HG03280 (cell line): ENCODE data around the gene RPL36.
"Not testable (repeated sequence)": the region's sequence is repeated elsewhere in the genome, so short reads cannot be mapped to it uniquely, and the experiment has no call there.

Source experiments
- ATAC-seq: cut with Tn5 transposase; IDR thresholded peaks from one replicate; pipeline ENCODE4 v1.9.1; 2021; ENCODE audit warnings: mild to moderate bottlenecking, moderate library complexity; ENCODE audit not compliant: unreplicated experiment

The RPL36 gene

DNA sequence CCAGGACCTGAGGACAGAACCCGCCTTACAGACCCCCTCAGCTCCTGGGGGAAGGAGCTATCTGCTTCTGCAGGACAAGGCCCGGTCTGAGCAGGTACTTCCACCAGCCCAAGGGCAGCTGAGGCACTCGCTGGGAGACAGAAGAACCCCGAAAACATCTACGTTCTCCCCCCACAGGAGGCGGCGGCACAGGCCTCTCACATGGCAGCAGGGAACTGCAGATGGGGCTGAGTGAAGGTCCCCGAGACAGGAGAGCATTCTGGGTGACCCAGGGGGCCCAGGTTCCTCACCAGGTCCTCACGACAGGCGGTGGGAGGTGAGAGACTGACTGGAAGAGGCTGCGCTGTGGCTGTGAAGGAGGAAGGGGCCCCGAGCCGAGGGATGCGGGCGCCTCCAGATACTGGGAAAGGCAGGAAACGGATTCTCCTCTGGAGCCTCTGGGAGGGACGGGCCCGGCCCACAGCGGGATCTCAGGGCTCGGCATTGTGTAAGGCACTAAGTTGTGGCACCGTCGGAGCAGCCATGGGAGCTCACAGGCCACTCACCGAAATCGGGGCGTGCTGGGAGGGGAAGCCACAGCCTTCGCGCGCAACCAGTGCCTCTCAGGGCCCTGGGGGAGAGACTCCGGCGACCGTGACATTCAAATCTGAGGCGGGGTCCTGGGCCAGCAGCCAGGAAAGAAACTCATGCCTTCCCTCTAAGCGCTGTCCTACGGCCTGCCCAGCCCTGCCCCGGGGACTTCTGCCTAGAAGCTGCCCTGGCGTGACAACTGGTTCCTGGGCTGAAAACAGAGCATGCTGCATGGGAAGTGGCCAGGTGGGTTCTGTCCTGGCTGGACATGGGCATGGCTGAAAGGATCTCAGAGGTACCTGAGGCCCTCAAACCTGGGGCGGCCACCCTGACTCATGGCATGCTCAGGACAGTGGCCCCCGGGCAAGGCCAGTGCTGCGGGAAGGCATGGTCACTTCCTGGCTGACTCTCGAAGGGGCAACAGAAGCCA is 14.0 kb downstream of the RPL36 start:
- ATAC-seq: no peak

DNA sequence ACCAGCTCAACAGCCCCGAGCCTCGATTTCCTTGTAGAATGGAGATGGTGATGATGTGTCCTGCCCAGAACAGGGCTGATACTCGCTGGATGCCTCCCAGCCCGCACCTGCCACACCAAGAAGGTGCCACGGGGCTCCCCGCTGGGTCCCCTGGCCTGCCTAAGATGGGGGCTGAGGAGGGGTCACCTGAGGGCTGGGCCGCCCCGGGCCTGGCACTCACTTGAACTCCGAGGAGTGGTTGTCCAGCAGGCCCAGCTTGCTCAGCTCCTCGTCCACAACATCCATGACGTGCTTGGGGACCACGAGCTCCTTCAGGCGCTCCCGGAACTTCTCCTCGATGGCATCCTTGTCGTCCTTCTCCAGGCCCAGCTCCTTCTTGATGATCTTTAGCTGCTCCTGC is 15.5 kb downstream of the RPL36 start:
- ATAC-seq: no peak

GRCh38 chr19:5706876-5707573 is 16.9 kb downstream of the RPL36 start:
- no peak for ATAC-seq

DNA sequence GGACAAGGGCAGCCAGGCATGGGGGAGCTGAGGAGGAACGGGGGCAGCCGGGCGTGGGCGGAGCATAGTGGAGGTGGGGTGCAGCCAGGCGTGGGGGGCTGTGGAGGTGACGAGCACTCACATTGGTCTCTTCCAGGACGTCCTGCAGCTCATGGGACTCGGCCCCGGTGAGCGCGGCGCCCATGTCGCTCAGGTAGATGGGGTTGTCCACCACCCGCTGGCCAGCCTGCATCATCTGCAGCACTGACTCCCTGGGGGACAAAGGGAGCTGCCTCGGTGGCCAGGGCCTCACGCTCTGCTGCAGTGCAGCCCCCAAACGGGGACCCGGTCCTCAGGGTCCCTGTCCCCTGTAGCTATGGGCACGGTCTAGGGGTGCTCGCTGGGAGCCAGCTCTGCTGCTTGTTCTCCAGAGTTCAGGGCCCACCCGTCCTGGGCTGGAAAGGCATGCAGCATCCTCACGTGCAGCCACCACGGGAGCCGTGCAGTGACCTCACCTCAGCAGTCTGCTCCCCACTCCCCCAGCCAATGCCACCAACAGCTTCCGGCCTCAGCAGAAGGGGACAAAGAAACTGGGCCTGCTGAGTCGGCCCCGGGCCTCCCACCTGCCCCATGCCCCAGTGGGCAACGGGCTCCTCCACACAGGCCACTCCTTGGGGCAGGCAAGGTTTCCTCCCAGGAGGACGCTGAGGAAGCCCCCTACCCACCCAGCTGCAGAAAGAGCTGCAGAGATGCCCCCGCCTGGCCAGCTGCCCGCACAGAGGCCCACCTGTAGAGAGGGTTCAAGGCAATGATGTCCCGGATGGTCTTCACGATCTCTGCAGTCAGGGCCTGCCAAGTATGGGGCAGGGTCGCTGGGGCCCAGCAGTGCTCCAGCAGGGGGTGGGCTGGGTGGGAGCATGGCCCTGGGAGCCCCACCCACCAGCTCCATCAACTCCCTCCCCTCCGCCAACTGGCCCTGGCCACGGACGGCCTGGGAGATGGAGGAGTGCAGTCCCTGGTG is 17.8 kb downstream of the RPL36 start:
- no peak for ATAC-seq

DNA sequence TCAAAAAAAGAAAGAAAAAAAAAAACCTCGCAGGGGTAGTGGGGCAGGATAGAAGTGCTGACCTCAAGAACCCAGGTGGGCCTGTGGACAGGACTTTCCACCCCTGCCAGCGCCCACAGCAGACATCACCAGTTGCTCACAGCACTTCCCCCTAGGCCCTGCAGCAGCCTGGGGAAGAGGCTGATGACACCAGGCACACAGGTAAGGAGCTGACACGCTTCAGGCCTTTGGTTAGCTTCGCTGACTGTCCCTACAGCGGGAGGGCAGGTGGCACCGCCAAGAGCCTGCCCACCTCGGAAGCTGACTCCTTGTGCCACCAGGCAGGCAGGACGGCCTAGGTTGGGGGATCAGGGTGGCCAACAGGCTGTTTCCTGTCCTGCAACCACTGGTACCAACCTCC is 20.9 kb downstream of the RPL36 start:
- no peak for ATAC-seq

DNA sequence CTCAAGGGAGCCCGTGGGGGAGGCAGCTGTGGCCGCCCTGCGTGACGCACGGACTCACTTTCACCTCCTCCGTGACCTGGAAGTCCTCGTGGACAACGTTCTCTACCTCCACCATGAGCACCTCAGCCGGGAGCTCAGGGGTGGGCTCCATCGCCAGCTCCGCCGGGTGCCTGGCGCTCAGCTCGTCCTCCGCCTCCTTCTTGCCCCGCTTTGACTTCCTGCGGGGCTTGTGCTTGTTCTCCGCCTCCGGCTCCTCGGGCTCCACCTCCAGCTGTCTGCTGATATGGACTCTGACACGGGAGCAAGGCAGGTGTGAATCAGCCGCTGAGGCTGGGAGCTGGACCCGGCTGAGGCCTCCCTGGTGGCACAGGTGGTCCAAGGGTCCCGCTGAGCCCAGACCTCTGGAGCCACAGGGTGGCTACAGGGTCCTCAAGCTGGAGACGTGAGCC is 21.6 kb downstream of the RPL36 start:
- no peak for ATAC-seq

- ATAC-seq: no peak
Measured at GRCh38 chr19:5713228-5713627, 23.1 kb downstream of the RPL36 start.

- no peak for ATAC-seq
Measured at GRCh38 chr19:5714816-5715215, 24.7 kb downstream of the RPL36 start.

- no peak for ATAC-seq
Measured at GRCh38 chr19:5717215-5717935, 27.3 kb downstream of the RPL36 start.

DNA sequence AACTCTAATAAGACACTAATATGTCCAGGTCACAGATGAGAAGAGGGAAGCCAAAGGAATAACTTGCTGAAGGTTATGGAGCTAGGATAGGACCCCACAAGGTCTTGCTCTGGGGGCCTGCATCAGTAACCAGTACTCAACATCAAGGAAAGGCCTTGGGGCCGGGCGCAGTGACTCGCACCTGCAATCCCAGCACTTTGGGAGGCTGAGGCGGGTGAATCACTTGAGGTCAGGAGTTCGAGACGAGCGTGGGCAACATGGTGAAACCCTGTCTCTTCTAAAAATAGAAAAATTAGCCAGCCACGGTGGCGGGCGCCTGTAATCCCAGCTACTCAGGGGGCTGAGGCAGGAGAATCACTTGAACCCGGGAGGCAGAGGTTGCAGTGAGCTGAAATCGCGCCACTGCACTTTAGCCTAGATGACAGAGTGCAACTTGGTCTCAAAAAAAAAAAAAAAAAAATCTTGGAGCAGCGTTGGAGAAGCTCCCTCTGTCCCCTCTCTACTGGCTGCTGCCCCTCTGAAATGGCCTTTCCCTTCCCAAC is 28.0 kb downstream of the RPL36 start:
- ATAC-seq: no peak

DNA sequence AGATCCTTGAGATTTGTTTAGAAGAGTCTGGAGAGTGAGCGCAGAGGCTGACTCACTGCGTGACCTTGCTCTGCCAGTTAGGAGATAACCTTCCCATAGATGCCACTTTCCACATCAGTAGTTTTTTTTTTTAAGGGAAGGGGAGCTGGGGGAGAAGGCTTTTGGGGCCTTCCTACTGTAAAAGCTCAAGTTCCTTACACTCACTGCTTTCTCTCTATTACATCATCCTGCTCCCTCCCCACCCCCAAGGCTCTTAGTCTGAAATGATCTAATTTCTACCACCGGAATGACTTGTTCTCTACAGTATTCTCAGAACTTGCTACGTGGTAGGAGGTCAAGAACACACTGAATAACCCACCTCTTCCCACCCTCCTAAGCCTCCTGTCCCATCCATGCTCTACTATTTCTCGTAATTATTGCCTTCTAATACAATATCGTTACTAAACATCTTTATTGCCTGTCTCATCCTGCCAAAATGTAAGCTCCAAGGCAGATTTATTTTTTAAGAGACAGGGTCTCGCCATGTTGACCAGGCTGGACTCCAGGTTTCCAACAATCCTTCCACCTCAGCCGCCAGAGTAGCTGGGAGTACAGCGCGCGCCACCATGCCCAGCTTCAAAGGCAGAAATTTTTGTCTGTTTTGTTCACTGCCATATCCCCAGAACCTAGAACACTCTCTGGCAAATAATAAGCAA is 28.6 kb downstream of the RPL36 start:
- ATAC-seq: no peak

GRCh38 chr19:5719274-5719960 is 29.3 kb downstream of the RPL36 start:
- no peak for ATAC-seq

DNA sequence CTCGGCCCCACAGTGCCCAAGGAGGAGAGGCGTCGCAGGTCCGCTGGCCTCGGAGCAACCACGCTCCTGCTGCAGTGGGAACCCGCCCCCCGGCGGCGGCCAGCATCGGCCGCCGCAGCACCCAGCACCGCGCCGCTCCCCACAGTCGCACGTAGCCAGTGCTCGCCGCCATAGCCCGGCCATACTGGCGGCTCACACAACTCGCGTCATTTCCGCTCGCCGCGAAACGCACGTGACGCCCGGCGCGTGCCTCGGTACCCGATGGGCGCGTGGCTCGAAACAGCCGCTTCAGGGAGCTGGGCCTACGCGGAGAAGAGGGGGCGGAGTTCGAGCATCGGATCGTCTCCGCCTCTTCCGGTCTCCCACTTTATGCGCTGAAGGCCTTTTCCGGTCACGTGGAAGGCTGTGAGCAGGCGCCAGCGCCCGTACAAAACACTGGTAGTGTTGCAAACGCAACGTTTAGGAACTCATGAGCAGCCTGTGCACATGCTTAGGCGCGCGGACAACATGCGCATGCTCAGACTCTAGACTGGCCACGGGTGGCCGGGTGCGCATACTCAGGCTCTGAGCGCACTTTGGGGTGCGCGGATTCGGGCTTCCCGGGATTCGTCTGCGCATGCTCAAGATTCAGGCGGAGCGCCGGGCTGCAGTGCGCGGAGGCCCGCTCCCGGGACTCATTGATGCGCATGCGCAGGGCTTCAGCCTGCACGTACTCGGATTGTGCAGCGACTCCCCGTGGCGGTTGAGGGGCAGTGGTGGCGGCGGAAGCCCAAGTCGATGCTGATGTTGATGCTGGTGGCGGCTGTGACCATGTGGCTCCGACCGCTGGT is 30.1 kb downstream of the RPL36 start, which contains the start of the genes CATSPERD and LONP1:
CATSPERD (plus strand) TSS at position 677 of the 830 bp plus-strand sequence; CDS start at position 778, 101 bp downstream.
LONP1 (minus strand) TSS at position 186 of the 830 bp plus-strand sequence; CDS start at position 172, 14 bp downstream.
- peak; percentile 89 for ATAC-seq

DNA sequence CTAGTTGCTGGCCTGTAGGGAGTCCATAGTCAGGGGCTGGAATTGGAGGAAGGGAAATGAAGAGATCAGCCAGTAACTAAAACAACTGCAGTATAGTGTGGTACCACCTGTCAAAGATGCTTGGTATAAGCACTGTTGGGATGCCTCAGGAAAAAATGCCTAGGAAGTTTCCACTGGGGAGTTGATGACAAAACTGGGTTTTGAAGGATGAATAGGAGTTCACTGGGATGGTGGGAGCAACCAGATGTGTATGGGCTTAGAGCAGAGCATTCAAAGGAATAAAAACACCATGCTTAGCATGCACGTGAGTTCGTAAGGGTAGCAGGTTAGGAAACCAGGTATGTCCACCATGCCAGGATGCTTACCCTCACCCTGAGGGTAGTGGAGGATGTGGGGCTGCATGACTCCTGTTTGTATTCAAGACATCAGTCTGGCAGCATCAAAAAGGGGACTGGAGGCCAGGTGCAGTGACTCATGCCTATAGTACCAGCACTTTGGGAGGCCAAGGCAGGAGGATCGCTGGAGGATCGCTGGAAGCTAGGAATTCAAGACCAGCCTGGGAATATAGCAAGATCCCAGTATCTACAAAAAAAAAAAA is 37.5 kb downstream of the RPL36 start:
- ATAC-seq: no peak

DNA sequence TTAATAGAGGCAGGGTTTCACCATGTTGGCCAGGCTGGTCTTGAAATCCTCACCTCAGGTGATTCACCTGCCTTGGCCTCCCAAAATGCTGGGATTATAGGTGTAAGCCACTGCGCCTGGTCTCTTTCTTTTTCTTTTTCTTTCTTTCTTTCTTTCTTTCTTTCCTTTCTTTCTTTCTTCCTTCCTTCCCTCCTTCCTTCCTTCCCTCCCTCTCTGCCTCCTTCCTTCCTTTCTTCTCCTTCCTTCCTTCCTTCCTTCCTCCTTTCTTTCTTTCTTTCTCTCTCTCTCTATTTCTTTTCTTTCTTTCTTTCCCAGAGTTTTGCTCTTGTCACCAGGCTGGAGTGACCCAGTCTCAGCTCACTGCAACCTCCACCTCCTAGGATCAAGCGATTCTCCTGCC is 43.1 kb downstream of the RPL36 start:
- not testable (repeated sequence) for ATAC-seq

DNA sequence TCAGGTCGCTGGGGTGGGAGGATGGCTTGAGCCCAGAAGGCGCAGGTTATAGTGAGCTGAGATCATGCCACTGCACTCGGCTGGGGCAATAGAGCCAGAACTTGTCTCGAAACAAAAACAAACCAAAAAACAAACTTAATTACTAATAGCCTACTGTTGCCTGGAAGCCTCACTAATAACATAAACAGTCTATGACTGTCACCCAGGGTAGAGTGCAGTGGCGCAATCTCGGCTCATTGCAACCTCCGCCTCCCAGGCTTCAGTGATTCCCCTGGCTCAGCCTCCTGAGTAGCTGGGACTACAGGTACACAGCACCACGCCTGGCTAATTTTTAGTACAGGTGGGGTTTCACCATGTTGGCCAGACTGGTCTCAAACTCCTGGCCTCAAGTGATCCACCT is 48.3 kb downstream of the RPL36 start:
- ATAC-seq: no peak
